Thymus (tissue), 11 donors: Measurements from ENCODE around the gene ADAMTSL3. TPM values are rescaled to one million over a fixed set of nuclear protein-coding genes. Genes with fewer than 3 reads are reported as not detected.
"Not testable (repeated sequence)": the region's sequence is repeated elsewhere in the genome, so short reads cannot be mapped to it uniquely, and the experiment has no call there.

ENCODE experiments used
- DNase-seq, 9 donors: peaks; one replicate each; pipeline ENCODE4 v3.0.0-alpha.2; 2013; ENCODE audit warnings: low spot score in 9 of 9, low read depth in 6 of 9, missing footprints in 1 of 9
- H3K27ac ChIP-seq, 2 donors: one replicate each; pipeline ENCODE4 v1.5.1; 2013; ENCODE audit warnings: control low read depth in 1 of 2, low read depth in 1 of 2, low read length in 1 of 2, mild to moderate bottlenecking in 1 of 2, moderate library complexity in 1 of 2
- H3K27me3 ChIP-seq, 2 donors: one replicate each; pipeline ENCODE4 v1.5.1; 2013; ENCODE audit warnings: low read length in 1 of 2; ENCODE audit not compliant: control insufficient read depth in 2 of 2, insufficient read depth in 1 of 2
- H3K36me3 ChIP-seq, 2 donors: one replicate each; pipeline ENCODE4 v1.5.1; 2013; ENCODE audit warnings: low read length in 1 of 2, mild to moderate bottlenecking in 1 of 2, moderate library complexity in 1 of 2; ENCODE audit not compliant: control insufficient read depth in 2 of 2, insufficient read depth in 2 of 2
- H3K4me1 ChIP-seq, 2 donors: one replicate each; pipeline ENCODE4 v1.5.1; 2013; ENCODE audit warnings: low read length in 2 of 2; ENCODE audit not compliant: control insufficient read depth in 2 of 2, insufficient read depth in 2 of 2
- H3K4me3 ChIP-seq, 2 donors: one replicate each; pipeline ENCODE4 v1.5.1; 2013; ENCODE audit warnings: low read length in 2 of 2, control low read depth in 1 of 2, mild to moderate bottlenecking in 1 of 2
- H3K9me3 ChIP-seq, 2 donors: one replicate each; pipeline ENCODE4 v1.5.1; 2013; ENCODE audit warnings: low read length in 1 of 2, mild to moderate bottlenecking in 1 of 2; ENCODE audit not compliant: control insufficient read depth in 2 of 2, insufficient read depth in 1 of 2
- WGBS: extraction: QIAGEN DNeasy Blood & Tissue Kit; methylation state at CpG from one replicate; pipeline ENCODE4 v1.1.7; 2013; 5-methylcytosine and 5-hydroxymethylcytosine counted together
- polyA plus RNA-seq: library from polyadenylated mRNA; stranded (reverse); fragments of 200-250 nt; gene quantifications from one replicate; pipeline ENCODE4 v1.2.3, GENCODE V29; 2013
- total RNA-seq: library from RNA; stranded (reverse); fragments of 120-200 nt; gene quantifications from one replicate; pipeline ENCODE4 v1.2.4, GENCODE V29; 2013
- donor health status: healthy.

Gene ADAMTSL3
- total and polyA plus RNA-seq, 2 donors, result 0.39 to 1.3 TPM

GRCh38 chr15:83747050-83747717 lies 93.3 kb downstream of the ADAMTSL3 start:
- Histone ChIP-seq H3K27me3 (no peaks in the 10 kb centered on the region), H3K27ac (no peak overlapping the region), H3K4me3 (no peak overlapping the region), H3K9me3 (no peaks in the 10 kb centered on the region), H3K4me1 (no peaks in the 10 kb centered on the region), H3K36me3 (no peaks in the 10 kb centered on the region)
- WGBS, result 67% methylated on average over 5 of the region's 5 CpGs
- DNase-seq, result no peak

DNA sequence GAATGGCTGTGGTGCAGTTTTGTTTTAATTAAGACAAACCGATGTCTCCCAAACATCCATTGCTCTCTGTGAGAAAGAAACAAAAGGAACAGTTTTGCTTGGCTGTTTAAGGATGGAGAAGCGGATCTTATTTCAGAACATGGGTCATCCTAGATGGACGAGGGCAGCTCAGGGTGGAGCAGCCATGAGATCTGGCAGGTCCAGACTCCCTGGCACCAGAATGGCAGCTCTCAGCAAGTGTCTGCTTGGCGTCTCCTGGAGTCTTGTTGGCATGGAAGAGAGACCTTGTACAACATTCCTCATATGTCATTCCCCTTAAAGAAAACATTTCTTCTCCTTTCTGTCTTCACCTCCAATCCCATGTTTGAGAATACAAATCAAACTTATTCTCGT lies 93.8 kb downstream of the ADAMTSL3 start:
- DNase-seq, result no peak
- no peaks in the 10 kb centered on the region for H3K4me1 ChIP-seq
- WGBS, result 94% methylated on average over 5 of the region's 5 CpGs
- H3K36me3 ChIP-seq, result no peaks in the 10 kb centered on the region
- H3K9me3 ChIP-seq, result no peaks in the 10 kb centered on the region
- H3K27me3 ChIP-seq, result no peaks in the 10 kb centered on the region
- no peak overlapping the region for H3K4me3 ChIP-seq
- no peak overlapping the region for H3K27ac ChIP-seq

DNA sequence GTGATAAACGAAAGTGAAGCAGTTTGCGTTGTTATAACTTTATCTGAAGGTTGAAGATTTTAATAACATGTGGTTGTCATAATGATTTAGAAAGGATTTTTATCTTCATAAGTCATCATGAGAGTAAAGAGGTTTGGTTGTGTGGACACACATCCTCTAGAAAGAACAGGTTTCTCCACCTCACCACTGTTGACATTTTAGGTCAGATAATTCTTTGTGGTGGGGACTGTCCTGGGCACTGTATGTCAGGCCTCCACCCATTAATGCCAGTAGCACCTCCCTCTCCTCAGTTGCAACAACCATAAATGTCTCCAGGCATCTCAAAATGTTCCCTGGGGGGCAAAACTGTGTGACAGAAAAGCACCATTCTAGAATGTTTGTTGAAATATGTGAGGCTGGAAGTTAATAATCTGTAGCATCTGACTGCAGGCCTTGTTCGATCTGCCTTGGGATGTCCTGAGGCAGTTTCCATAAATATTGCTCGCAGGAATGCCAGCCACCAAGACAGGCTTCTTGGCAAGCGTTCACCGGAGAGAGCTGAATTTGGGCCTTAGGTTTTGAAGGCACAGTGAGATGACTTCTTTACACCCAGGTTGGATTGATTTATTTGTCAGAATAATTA lies 100.1 kb downstream of the ADAMTSL3 start:
- peaks cover 0 to 6% of the 10 kb centered on the region in 2 donors for H3K9me3 ChIP-seq

GRCh38 chr15:83757291-83757690 lies 103.4 kb downstream of the ADAMTSL3 start:
- WGBS, result 96% methylated on average over 1 of the region's 1 CpG
- DNase-seq, H3K27ac ChIP-seq, H3K4me1 ChIP-seq, H3K9me3 ChIP-seq, H3K36me3 ChIP-seq, H3K27me3 ChIP-seq, H3K4me3 ChIP-seq: not testable (repeated sequence)

More for the DNA sequence above, 100.1 kb downstream of the ADAMTSL3 start:
- no peak overlapping the region for H3K4me3 ChIP-seq
- H3K36me3 ChIP-seq, result no peaks in the 10 kb centered on the region
- H3K4me1 ChIP-seq, result no peaks in the 10 kb centered on the region
- no peak overlapping the region for H3K27ac ChIP-seq
- H3K27me3 ChIP-seq, result no peaks in the 10 kb centered on the region
- 96% methylated on average over 6 of the region's 6 CpGs for WGBS
- no peak for DNase-seq

- 97% methylated on average over 5 of the region's 5 CpGs for WGBS
- no peak for DNase-seq
- H3K36me3 ChIP-seq, result no peaks in the 10 kb centered on the region
- H3K4me3 ChIP-seq, result no peak overlapping the region
- no peak overlapping the region for H3K27ac ChIP-seq
- H3K27me3 ChIP-seq, result no peaks in the 10 kb centered on the region
- peaks cover 0 to under 1% of the 10 kb centered on the region in 2 donors for H3K9me3 ChIP-seq
- no peaks in the 10 kb centered on the region for H3K4me1 ChIP-seq
Measured at GRCh38 chr15:83762367-83762766, 108.4 kb downstream of the ADAMTSL3 start.

GRCh38 chr15:83764201-83764838 lies 110.4 kb downstream of the ADAMTSL3 start:
- DNase-seq, result no peak
- 73% methylated on average over 8 of the region's 8 CpGs for WGBS
- Histone ChIP-seq H3K27ac (no peak overlapping the region), H3K4me1 (no peaks in the 10 kb centered on the region), H3K36me3 (no peaks in the 10 kb centered on the region), H3K4me3 (no peak overlapping the region), H3K27me3 (no peaks in the 10 kb centered on the region), H3K9me3 (no peaks in the 10 kb centered on the region)

GRCh38 chr15:83766339-83766738 lies 112.4 kb downstream of the ADAMTSL3 start:
- WGBS, result 94% methylated on average over 6 of the region's 6 CpGs
- no peak for DNase-seq
- no peaks in the 10 kb centered on the region for H3K36me3 ChIP-seq

DNA sequence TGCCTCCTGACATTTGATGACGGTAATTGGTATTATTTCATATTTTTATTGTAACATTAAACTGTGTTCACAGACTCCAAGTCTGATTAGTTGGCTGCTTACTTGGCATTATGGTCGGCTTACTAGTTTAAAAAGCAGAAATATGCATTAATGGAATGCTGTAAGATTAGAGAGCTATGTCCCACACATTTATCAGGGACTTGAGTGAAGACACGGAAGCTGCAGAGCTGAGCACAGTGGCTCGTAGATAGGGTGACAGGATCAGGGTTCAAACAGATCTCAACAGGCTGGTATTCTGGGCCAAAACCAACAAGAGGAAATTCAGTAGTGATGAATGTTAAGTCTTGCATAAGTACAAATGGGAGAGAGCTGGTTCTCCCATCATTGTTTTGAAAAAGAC lies 113.8 kb downstream of the ADAMTSL3 start:
- Histone ChIP-seq H3K27ac (no peak overlapping the region), H3K36me3 (no peaks in the 10 kb centered on the region), H3K4me1 (no peaks in the 10 kb centered on the region), H3K9me3 (no peaks in the 10 kb centered on the region), H3K4me3 (no peak overlapping the region), H3K27me3 (no peaks in the 10 kb centered on the region)
- WGBS, result 93% methylated on average over 4 of the region's 4 CpGs
- no peak for DNase-seq

More at GRCh38 chr15:83766339-83766738, 112.4 kb downstream of the ADAMTSL3 start:
- Histone ChIP-seq H3K27me3 (no peaks in the 10 kb centered on the region), H3K4me3 (no peak overlapping the region), H3K4me1 (no peaks in the 10 kb centered on the region), H3K9me3 (no peaks in the 10 kb centered on the region), H3K27ac (no peak overlapping the region)

DNA sequence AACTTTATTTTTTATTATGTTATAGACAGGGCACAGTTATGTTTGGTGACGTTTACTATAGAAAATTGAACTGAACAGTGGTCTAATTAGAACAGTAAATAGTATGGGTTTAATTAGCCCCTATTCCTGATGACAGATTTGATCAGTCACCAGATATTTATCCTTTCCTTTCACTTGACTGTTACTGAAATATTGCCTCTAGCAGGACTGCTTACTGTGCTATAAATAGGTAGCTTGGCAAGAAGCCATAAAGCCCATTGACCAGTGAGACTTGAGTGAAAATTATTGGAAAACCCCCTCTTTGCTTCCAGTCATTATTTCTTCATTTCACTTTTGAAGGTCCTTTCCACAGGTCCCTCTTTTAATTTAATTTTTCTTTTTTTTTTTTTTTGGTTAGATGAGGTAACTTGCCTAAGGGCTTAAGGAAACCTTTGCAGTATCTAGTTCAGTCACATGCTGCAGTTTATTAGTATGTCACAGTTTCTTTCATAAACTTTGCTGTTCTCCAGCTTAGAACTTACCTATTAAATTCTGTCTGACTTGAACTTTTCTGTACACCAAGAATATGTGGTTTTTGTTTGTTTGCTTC lies 115.6 kb downstream of the ADAMTSL3 start:
- Histone ChIP-seq H3K27ac (no peak overlapping the region), H3K9me3 (no peaks in the 10 kb centered on the region), H3K4me3 (no peak overlapping the region), H3K4me1 (no peaks in the 10 kb centered on the region), H3K36me3 (no peaks in the 10 kb centered on the region), H3K27me3 (no peaks in the 10 kb centered on the region)
- WGBS, result 89% methylated on average over 1 of the region's 1 CpG
- no peak for DNase-seq
